Peyer's patch (tissue), 4 donors: Measurements from ENCODE around the gene PHPT1.

ENCODE experiments used
- CTCF ChIP-seq, 6 experiments: fragments of 450-650 bp in 4 of 6; fragments of 200-600 bp in 2 of 6; sonication (generic) in 1 of 6; IDR thresholded peaks; one replicate each; pipeline ENCODE4 v1.5.1; 2017 to 2019; ENCODE audit warnings: antibody characterized with exemption in 6 of 6, mild to moderate bottlenecking in 3 of 6, moderate library complexity in 1 of 6
- POLR2A ChIP-seq, 2 donors: fragments of 450-650 bp; IDR thresholded peaks; one replicate each; pipeline ENCODE4 v1.5.1; 2017; ENCODE audit warnings: antibody characterized with exemption in 2 of 2, mild to moderate bottlenecking in 2 of 2, moderate library complexity in 2 of 2

DNA sequence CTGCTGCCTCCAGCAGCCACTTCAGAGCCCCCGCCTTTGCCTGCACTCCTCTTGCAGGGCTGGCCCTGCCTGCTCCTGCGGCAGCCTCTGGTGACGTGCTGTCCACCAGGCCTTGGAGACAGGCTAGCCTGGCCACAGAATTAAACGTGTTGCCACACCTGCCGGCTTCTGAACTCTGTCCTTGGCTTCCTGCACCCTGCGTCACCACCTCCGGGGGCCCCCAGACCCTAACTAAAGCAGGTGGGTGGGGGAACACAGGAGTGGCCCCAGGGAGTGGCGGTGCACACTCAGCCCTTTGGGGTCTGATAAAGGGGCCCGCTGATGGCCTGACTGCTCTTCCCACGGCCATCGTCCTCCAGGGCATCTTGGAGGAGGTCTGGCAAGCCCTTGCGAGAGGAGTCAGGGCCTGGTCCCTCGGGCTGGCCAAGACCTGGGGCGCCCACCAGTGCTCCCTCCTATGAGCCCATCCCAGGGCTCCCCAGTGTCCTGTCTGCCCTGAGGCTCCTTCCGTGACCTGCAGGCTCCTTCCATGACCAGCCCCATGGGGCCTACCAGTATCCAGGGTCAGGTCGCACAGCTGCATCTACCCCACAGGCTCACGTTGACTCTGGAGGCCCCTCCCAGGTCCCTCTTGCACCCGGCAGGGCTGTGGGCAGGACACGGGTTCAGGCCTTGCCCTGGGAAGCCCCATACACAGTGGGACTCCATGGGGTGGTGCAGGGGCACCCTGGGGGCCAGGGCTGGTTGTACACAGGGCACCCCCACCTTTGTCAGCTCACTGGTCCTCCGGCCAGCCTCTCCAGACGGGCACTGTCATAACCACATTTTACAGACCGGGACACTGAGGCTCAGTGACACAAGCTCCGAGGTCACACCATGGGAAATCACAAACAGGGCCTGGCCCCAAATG lies 1.9 kb downstream of the PHPT1 start:
- TF ChIP-seq CTCF (IDR thresholded peaks at IDR 0.05) (no peak), POLR2A (IDR thresholded peaks at IDR 0.05) (no peak)
